ENCODE measurements around the gene DCTN3. TPM values are rescaled to one million over a fixed set of nuclear protein-coding genes. Genes with fewer than 3 reads are reported as not detected.

Gene DCTN3
- polyA plus RNA-seq, 3 donors: 120 to 174 (median 143) TPM

DNA sequence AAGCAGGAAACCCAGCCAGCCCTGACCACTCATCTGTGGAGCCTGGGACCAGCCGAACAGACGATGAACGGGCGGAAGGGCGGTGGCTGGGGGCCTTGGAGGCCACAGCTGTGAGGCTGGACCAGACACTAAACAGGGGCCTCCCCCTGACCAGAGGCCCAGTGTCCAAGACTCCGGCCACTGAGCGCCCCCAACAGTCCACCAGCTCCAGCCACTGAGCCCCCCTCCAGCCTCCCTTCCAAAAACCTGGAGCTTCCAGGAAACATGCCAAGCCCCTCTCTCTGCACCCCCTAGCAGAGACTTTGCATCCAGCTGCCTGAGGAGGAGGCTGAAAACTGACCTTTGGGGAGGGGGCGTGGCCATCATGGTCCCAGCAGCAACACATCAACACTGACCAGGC, 54.0 kb downstream of the DCTN3 start:
- Histone ChIP-seq H3K9me3 (replicated peaks in 1 of 2; ENCODE audit: control insufficient read depth in 1 of 2, insufficient read depth in 1 of 2, low read length in 2 of 2) (peaks cover 0 to 7% of the 10 kb centered on the region in 2 donors), H3K27ac (ENCODE audit: low read depth in 1 of 2, low read length in 2 of 2) (no peak overlapping the region), H3K4me2 (replicated peaks; ENCODE audit: extremely low read depth, low read length, poor library complexity, severe bottlenecking) (no peak overlapping the region), H3K9ac (ENCODE audit: insufficient read depth, low read length, poor library complexity, severe bottlenecking) (no peak overlapping the region), H3K4me1 (ENCODE audit: control insufficient read depth in 1 of 2, insufficient read depth in 2 of 2, low read length in 2 of 2) (no peaks in the 10 kb centered on the region), H3K36me3 (replicated peaks in 1 of 2; ENCODE audit: control insufficient read depth in 1 of 2, insufficient read depth in 2 of 2, low read length in 2 of 2) (no peaks in the 10 kb centered on the region), H3K4me3 (replicated peaks in 1 of 3; ENCODE audit: low read depth in 2 of 3, low read length in 3 of 3) (no peak overlapping the region), H3K27me3 (ENCODE audit: control insufficient read depth in 2 of 2, insufficient read depth in 2 of 2, low read length in 2 of 2) (peaks cover 0 to 2% of the 10 kb centered on the region in 2 donors), H3K79me2 (ENCODE audit: insufficient read depth, low read length) (no peaks in the 10 kb centered on the region), H4K20me1 (ENCODE audit: insufficient read depth, low read length) (no peaks in the 10 kb centered on the region), H2AFZ (ENCODE audit: insufficient read depth, low read depth, low read length, poor library complexity, severe bottlenecking) (no peak overlapping the region)
- H3K4me1 Mint-ChIP-seq: no peaks in the 10 kb centered on the region
- DNase-seq: no peak
- peak overlapping the region in 1 of 7 donors; percentile 0 for H3K27ac Mint-ChIP-seq
- 72% methylated on average over 8 of the region's 8 CpGs for WGBS (ENCODE audit: insufficient coverage)
- H3K27me3 Mint-ChIP-seq (ENCODE audit: low read depth in 3 of 3): peaks cover 18 to 22% (median 19%) of the 10 kb centered on the region in 3 donors
- TF ChIP-seq, protein P1, sequence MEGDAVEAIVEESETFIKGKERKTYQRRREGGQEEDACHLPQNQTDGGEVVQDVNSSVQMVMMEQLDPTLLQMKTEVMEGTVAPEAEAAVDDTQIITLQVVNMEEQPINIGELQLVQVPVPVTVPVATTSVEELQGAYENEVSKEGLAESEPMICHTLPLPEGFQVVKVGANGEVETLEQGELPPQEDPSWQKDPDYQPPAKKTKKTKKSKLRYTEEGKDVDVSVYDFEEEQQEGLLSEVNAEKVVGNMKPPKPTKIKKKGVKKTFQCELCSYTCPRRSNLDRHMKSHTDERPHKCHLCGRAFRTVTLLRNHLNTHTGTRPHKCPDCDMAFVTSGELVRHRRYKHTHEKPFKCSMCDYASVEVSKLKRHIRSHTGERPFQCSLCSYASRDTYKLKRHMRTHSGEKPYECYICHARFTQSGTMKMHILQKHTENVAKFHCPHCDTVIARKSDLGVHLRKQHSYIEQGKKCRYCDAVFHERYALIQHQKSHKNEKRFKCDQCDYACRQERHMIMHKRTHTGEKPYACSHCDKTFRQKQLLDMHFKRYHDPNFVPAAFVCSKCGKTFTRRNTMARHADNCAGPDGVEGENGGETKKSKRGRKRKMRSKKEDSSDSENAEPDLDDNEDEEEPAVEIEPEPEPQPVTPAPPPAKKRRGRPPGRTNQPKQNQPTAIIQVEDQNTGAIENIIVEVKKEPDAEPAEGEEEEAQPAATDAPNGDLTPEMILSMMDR (IDR thresholded peaks at IDR 0.05): no peak
- no peaks in the 10 kb centered on the region for H3K36me3 Mint-ChIP-seq
- H3K4me3 Mint-ChIP-seq: no peak overlapping the region
- intact Hi-C loops (cut with micrococcal nuclease): no loop called here
- H3K9me3 Mint-ChIP-seq: peaks cover 0 to 10% (median 7%) of the 10 kb centered on the region in 7 donors

GRCh38 chr9:34565856-34566255, 54.4 kb downstream of the DCTN3 start:
- Histone ChIP-seq H3K27me3 (ENCODE audit: control insufficient read depth in 2 of 2, insufficient read depth in 2 of 2, low read length in 2 of 2) (peaks cover 0 to 2% of the 10 kb centered on the region in 2 donors), H3K4me2 (replicated peaks; ENCODE audit: extremely low read depth, low read length, poor library complexity, severe bottlenecking) (no peak overlapping the region), H3K79me2 (ENCODE audit: insufficient read depth, low read length) (no peaks in the 10 kb centered on the region), H2AFZ (ENCODE audit: insufficient read depth, low read depth, low read length, poor library complexity, severe bottlenecking) (no peak overlapping the region), H3K9me3 (replicated peaks in 1 of 2; ENCODE audit: control insufficient read depth in 1 of 2, insufficient read depth in 1 of 2, low read length in 2 of 2) (peaks cover 0 to 7% of the 10 kb centered on the region in 2 donors), H3K27ac (ENCODE audit: low read depth in 1 of 2, low read length in 2 of 2) (no peak overlapping the region), H3K9ac (ENCODE audit: insufficient read depth, low read length, poor library complexity, severe bottlenecking) (no peak overlapping the region), H3K4me3 (replicated peaks in 1 of 3; ENCODE audit: low read depth in 2 of 3, low read length in 3 of 3) (no peak overlapping the region), H3K4me1 (ENCODE audit: control insufficient read depth in 1 of 2, insufficient read depth in 2 of 2, low read length in 2 of 2) (no peaks in the 10 kb centered on the region), H3K36me3 (replicated peaks in 1 of 2; ENCODE audit: control insufficient read depth in 1 of 2, insufficient read depth in 2 of 2, low read length in 2 of 2) (no peaks in the 10 kb centered on the region), H4K20me1 (ENCODE audit: insufficient read depth, low read length) (no peaks in the 10 kb centered on the region)
- H3K4me3 Mint-ChIP-seq: no peak overlapping the region
- TF ChIP-seq, protein P1 (IDR thresholded peaks at IDR 0.05): no peak
- no peaks in the 10 kb centered on the region for H3K36me3 Mint-ChIP-seq
- no peaks in the 10 kb centered on the region for H3K4me1 Mint-ChIP-seq
- intact Hi-C loops (cut with micrococcal nuclease): no loop called here
- WGBS (ENCODE audit: insufficient coverage): 81% methylated on average over 3 of the region's 8 CpGs
- H3K9me3 Mint-ChIP-seq: peaks cover 0 to 10% (median 7%) of the 10 kb centered on the region in 7 donors
- H3K27me3 Mint-ChIP-seq (ENCODE audit: low read depth in 3 of 3): peaks cover 21 to 24% (median 21%) of the 10 kb centered on the region in 3 donors
- DNase-seq: no peak
- no peak overlapping the region for H3K27ac Mint-ChIP-seq

Data from CD14-positive monocyte (primary cell).